ENCODE results near the gene RRAD.

RRAD gene

GRCh38 chr16:66881964-66882508, 43.3 kb downstream of the RRAD start:
- TF ChIP-seq ZNF274 (IDR thresholded peaks at IDR 0.05; ENCODE audit: low read depth, low read length) = no peak
- TF ChIP-seq SUZ12 (IDR thresholded peaks at IDR 0.05; ENCODE audit: extremely low read depth, insufficient read depth, insufficient read length) = no peak
- TF ChIP-seq YY1 (IDR thresholded peaks at IDR 0.05; ENCODE audit: insufficient read depth, insufficient read length) = no peak
- no peaks in the 10 kb centered on the region for H3K27me3 ChIP-seq (ENCODE audit: insufficient read depth, insufficient read length)
- DNase-seq (ENCODE audit: low read depth, low spot score) = no peak
- H3K36me3 ChIP-seq (ENCODE audit: insufficient read depth, insufficient read length, low read length) = peaks cover 26% of the 10 kb centered on the region
- no peaks in the 10 kb centered on the region for H3K9me3 ChIP-seq (ENCODE audit: insufficient read depth, low read length)
- H3K4me1 ChIP-seq (ENCODE audit: insufficient read depth, insufficient read length) = peaks cover 9% of the 10 kb centered on the region
- no peak overlapping the region for H3K4me3 ChIP-seq (ENCODE audit: insufficient read length, low read depth)
- no peak overlapping the region for H3K9ac ChIP-seq (ENCODE audit: insufficient read length, low read depth)

- Histone ChIP-seq H3K9ac (ENCODE audit: insufficient read length, low read depth) (peak overlapping the region; percentile 65), H3K36me3 (ENCODE audit: insufficient read depth, insufficient read length, low read length) (peaks cover 21% of the 10 kb centered on the region), H3K4me1 (ENCODE audit: insufficient read depth, insufficient read length) (peaks cover 9% of the 10 kb centered on the region), H3K27me3 (ENCODE audit: insufficient read depth, insufficient read length) (no peaks in the 10 kb centered on the region), H3K9me3 (ENCODE audit: insufficient read depth, low read length) (no peaks in the 10 kb centered on the region), H3K4me3 (ENCODE audit: insufficient read length, low read depth) (peak overlapping the region; percentile 94)
- no peak for DNase-seq (ENCODE audit: low read depth, low spot score)
- TF ChIP-seq YY1 (IDR thresholded peaks at IDR 0.05; ENCODE audit: insufficient read depth, insufficient read length) (no peak), SUZ12 (IDR thresholded peaks at IDR 0.05; ENCODE audit: extremely low read depth, insufficient read depth, insufficient read length) (no peak), ZNF274 (IDR thresholded peaks at IDR 0.05; ENCODE audit: low read depth, low read length) (no peak)
These were observed 43.8 kb downstream of the RRAD start for GRCh38 chr16:66881560-66881959.

GRCh38 chr16:66881014-66881417, 44.3 kb downstream of the RRAD start:
- DNase-seq (ENCODE audit: low read depth, low spot score) = no peak
- H3K27me3 ChIP-seq (ENCODE audit: insufficient read depth, insufficient read length) = no peaks in the 10 kb centered on the region
- peaks cover 9% of the 10 kb centered on the region for H3K4me1 ChIP-seq (ENCODE audit: insufficient read depth, insufficient read length)
- H3K36me3 ChIP-seq (ENCODE audit: insufficient read depth, insufficient read length, low read length) = peaks cover 20% of the 10 kb centered on the region
- peak overlapping the region; percentile 94 for H3K4me3 ChIP-seq (ENCODE audit: insufficient read length, low read depth)
- H3K9me3 ChIP-seq (ENCODE audit: insufficient read depth, low read length) = no peaks in the 10 kb centered on the region
- peak overlapping the region; percentile 91 for H3K9ac ChIP-seq (ENCODE audit: insufficient read length, low read depth)
- TF ChIP-seq SUZ12 (IDR thresholded peaks at IDR 0.05; ENCODE audit: extremely low read depth, insufficient read depth, insufficient read length) = no peak
- TF ChIP-seq YY1 (IDR thresholded peaks at IDR 0.05; ENCODE audit: insufficient read depth, insufficient read length) = no peak
- no peak for TF ChIP-seq ZNF274 (IDR thresholded peaks at IDR 0.05; ENCODE audit: low read depth, low read length)

GRCh38 chr16:66880288-66881013, 44.9 kb downstream of the RRAD start, which contains the start of gene PDP2:
PDP2 (plus strand) TSS chr16:66880515; CDS start chr16:66884285, 3,770 bp downstream.
- H3K4me1 ChIP-seq (ENCODE audit: insufficient read depth, insufficient read length) = peaks cover 9% of the 10 kb centered on the region
- no peaks in the 10 kb centered on the region for H3K9me3 ChIP-seq (ENCODE audit: insufficient read depth, low read length)
- H3K27me3 ChIP-seq (ENCODE audit: insufficient read depth, insufficient read length) = no peaks in the 10 kb centered on the region
- DNase-seq (ENCODE audit: low read depth, low spot score) = peak; percentile 96
- TF ChIP-seq ZNF274 (IDR thresholded peaks at IDR 0.05; ENCODE audit: low read depth, low read length) (no peak), SUZ12 (IDR thresholded peaks at IDR 0.05; ENCODE audit: extremely low read depth, insufficient read depth, insufficient read length) (no peak)
- H3K9ac ChIP-seq (ENCODE audit: insufficient read length, low read depth) = peak within 1 kb of the TSS; percentile 91
- H3K36me3 ChIP-seq (ENCODE audit: insufficient read depth, insufficient read length, low read length) = peaks cover 17% of the 10 kb centered on the region
- H3K4me3 ChIP-seq (ENCODE audit: insufficient read length, low read depth) = peak within 1 kb of the TSS; percentile 94

- no peaks in the 10 kb centered on the region for H3K27me3 ChIP-seq (ENCODE audit: insufficient read depth, insufficient read length)
- H3K9me3 ChIP-seq (ENCODE audit: insufficient read depth, low read length) = no peaks in the 10 kb centered on the region
- H3K36me3 ChIP-seq (ENCODE audit: insufficient read depth, insufficient read length, low read length) = peaks cover 3% of the 10 kb centered on the region
- H3K4me3 ChIP-seq (ENCODE audit: insufficient read length, low read depth) = no peak overlapping the region
- H3K4me1 ChIP-seq (ENCODE audit: insufficient read depth, insufficient read length) = peaks cover 10% of the 10 kb centered on the region
- TF ChIP-seq ZNF274 (IDR thresholded peaks at IDR 0.05; ENCODE audit: low read depth, low read length) (no peak), SUZ12 (IDR thresholded peaks at IDR 0.05; ENCODE audit: extremely low read depth, insufficient read depth, insufficient read length) (no peak), YY1 (IDR thresholded peaks at IDR 0.05; ENCODE audit: insufficient read depth, insufficient read length) (no peak)
- no peak overlapping the region for H3K9ac ChIP-seq (ENCODE audit: insufficient read length, low read depth)
- DNase-seq (ENCODE audit: low read depth, low spot score) = no peak
These were observed 47.3 kb downstream of the RRAD start for GRCh38 chr16:66878067-66878466.

GRCh38 chr16:66874079-66874775, 51.1 kb downstream of the RRAD start:
- TF ChIP-seq YY1 (IDR thresholded peaks at IDR 0.05; ENCODE audit: insufficient read depth, insufficient read length) (no peak), SUZ12 (IDR thresholded peaks at IDR 0.05; ENCODE audit: extremely low read depth, insufficient read depth, insufficient read length) (no peak), ZNF274 (IDR thresholded peaks at IDR 0.05; ENCODE audit: low read depth, low read length) (no peak)
- Histone ChIP-seq H3K9me3 (ENCODE audit: insufficient read depth, low read length) (no peaks in the 10 kb centered on the region), H3K36me3 (ENCODE audit: insufficient read depth, insufficient read length, low read length) (no peaks in the 10 kb centered on the region), H3K27me3 (ENCODE audit: insufficient read depth, insufficient read length) (no peaks in the 10 kb centered on the region), H3K4me1 (ENCODE audit: insufficient read depth, insufficient read length) (peaks cover 6% of the 10 kb centered on the region), H3K4me3 (ENCODE audit: insufficient read length, low read depth) (no peak overlapping the region), H3K9ac (ENCODE audit: insufficient read length, low read depth) (peak overlapping the region; percentile 50)
- DNase-seq (ENCODE audit: low read depth, low spot score) = no peak

GRCh38 chr16:66873685-66874055, 51.7 kb downstream of the RRAD start:
- no peaks in the 10 kb centered on the region for H3K9me3 ChIP-seq (ENCODE audit: insufficient read depth, low read length)
- H3K36me3 ChIP-seq (ENCODE audit: insufficient read depth, insufficient read length, low read length) = no peaks in the 10 kb centered on the region
- DNase-seq (ENCODE audit: low read depth, low spot score) = no peak
- no peak overlapping the region for H3K4me3 ChIP-seq (ENCODE audit: insufficient read length, low read depth)
- TF ChIP-seq ZNF274 (IDR thresholded peaks at IDR 0.05; ENCODE audit: low read depth, low read length) (no peak), SUZ12 (IDR thresholded peaks at IDR 0.05; ENCODE audit: extremely low read depth, insufficient read depth, insufficient read length) (no peak), YY1 (IDR thresholded peaks at IDR 0.05; ENCODE audit: insufficient read depth, insufficient read length) (no peak)
- H3K4me1 ChIP-seq (ENCODE audit: insufficient read depth, insufficient read length) = peaks cover 6% of the 10 kb centered on the region
- no peak overlapping the region for H3K9ac ChIP-seq (ENCODE audit: insufficient read length, low read depth)
- no peaks in the 10 kb centered on the region for H3K27me3 ChIP-seq (ENCODE audit: insufficient read depth, insufficient read length)
